Uterus (tissue), 4 donors: ENCODE data around the gene JARID2. TPM values are rescaled to one million over a fixed set of nuclear protein-coding genes. Genes with fewer than 3 reads are reported as not detected.

Experiments used
- DNase-seq, 2 donors: peaks; one replicate each; pipeline ENCODE4 v3.0.0-alpha.2; 2019 to 2020
- H3K27ac ChIP-seq, 2 donors: fragments of 200-600 bp; sonication (generic); 1 replicate in 1 of 2; 2 replicates in 1 of 2; pipeline ENCODE4 v1.5.1; 2016 to 2018
- H3K27me3 ChIP-seq, 2 donors: fragments of 200-600 bp; sonication (generic); one replicate each; pipeline ENCODE4 v1.5.1; 2018 to 2019; ENCODE audit warnings: control low read depth in 1 of 2
- H3K36me3 ChIP-seq, 2 donors: fragments of 200-600 bp; sonication (generic); one replicate each; pipeline ENCODE4 v1.5.1; 2019; ENCODE audit warnings: control low read depth in 1 of 2
- H3K4me1 ChIP-seq, 2 donors: fragments of 200-600 bp; sonication (generic); one replicate each; pipeline ENCODE4 v1.5.1; 2018 to 2019; ENCODE audit warnings: control low read depth in 1 of 2
- H3K4me3 ChIP-seq, 2 donors: fragments of 200-600 bp; sonication (generic); 1 replicate in 1 of 2; 2 replicates in 1 of 2; pipeline ENCODE4 v1.5.1; 2018 to 2019; ENCODE audit warnings: mild to moderate bottlenecking in 1 of 2
- H3K9me3 ChIP-seq, 2 donors: fragments of 200-600 bp; sonication (generic); one replicate each; pipeline ENCODE4 v1.5.1; 2019; ENCODE audit warnings: control low read depth in 1 of 2
- POLR2A ChIP-seq, 2 donors: fragments of 450-650 bp; IDR thresholded peaks; one replicate each; pipeline ENCODE4 v1.6.1; 2016; ENCODE audit warnings: antibody characterized with exemption in 2 of 2, mild to moderate bottlenecking in 1 of 2, moderate library complexity in 1 of 2
- intact Hi-C: fragments of 100-400 bp; cut with DNase I; formaldehyde crosslinking; loops from one replicate; pipeline ENCODE4 v1.15.1; 2023; ENCODE audit warnings: low total_unique reads
- total RNA-seq, 4 donors: library from RNA; depleted of rRNA in 3 of 4; stranded (reverse); fragments of >200 nt in 3 of 4; gene quantifications; one replicate each; pipeline versions ENCODE4 v1.1.0 to v1.2.4, GENCODE V29; 2014 to 2023
- TF ChIP-seq, protein P1 (sequence below), 4 experiments: fragments of 200-600 bp in 2 of 4; fragments of 450-650 bp in 2 of 4; sonication (generic) in 2 of 4; IDR thresholded peaks; one replicate each; pipeline ENCODE4 v1.5.1; 2016 to 2019; ENCODE audit warnings: antibody characterized with exemption in 4 of 4, mild to moderate bottlenecking in 2 of 4, moderate library complexity in 1 of 4
- donor health status: DM: yes; HTN: yes; CAD: no.

Gene JARID2
- total RNA-seq, 4 donors from 2014 or later, result 2.6 to 15.8 (median 8.0) TPM

DNA sequence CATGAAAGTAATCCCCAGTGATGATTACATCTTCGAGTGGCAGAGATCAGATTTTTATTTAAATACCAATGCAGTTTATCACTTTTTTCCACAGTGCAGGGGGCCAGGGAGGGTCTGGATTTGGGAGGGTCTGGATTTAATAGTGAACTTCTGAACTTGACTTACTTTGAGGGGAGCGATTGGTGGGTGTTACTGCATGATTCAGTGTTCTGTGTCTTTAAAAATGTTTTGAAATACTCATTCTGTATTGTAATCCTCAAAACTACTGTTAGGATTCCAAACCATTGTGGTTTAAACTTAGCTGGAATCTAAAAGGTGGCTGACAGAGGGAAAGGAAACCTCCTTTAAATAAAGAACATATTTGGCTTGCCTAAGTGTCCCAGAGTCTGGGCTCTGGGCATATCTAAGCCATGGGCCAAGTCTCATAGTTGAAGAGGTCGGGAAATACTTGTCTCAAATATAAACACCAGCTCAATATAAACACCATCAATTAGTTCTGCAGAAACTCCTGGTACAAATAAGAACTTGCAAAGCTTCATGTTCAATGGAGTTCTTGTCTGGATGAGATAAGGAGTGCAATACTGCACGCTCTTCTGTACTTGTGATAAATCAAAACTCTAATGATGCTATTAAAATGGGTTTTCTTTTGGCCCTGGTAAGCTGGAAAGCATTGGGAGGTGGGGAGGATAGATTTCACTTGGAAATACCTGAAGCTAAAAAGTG is 14.4 kb downstream of the JARID2 start:
- no peak overlapping the region for H3K4me3 ChIP-seq
- H3K27ac ChIP-seq, result no peak overlapping the region
- intact Hi-C loops, result no loop called here
- TF ChIP-seq, protein P1, sequence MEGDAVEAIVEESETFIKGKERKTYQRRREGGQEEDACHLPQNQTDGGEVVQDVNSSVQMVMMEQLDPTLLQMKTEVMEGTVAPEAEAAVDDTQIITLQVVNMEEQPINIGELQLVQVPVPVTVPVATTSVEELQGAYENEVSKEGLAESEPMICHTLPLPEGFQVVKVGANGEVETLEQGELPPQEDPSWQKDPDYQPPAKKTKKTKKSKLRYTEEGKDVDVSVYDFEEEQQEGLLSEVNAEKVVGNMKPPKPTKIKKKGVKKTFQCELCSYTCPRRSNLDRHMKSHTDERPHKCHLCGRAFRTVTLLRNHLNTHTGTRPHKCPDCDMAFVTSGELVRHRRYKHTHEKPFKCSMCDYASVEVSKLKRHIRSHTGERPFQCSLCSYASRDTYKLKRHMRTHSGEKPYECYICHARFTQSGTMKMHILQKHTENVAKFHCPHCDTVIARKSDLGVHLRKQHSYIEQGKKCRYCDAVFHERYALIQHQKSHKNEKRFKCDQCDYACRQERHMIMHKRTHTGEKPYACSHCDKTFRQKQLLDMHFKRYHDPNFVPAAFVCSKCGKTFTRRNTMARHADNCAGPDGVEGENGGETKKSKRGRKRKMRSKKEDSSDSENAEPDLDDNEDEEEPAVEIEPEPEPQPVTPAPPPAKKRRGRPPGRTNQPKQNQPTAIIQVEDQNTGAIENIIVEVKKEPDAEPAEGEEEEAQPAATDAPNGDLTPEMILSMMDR (IDR thresholded peaks at IDR 0.05), result no peak
- no peak for TF ChIP-seq POLR2A (IDR thresholded peaks at IDR 0.05)
- no peak for DNase-seq
- no peaks in the 10 kb centered on the region for H3K27me3 ChIP-seq
- H3K9me3 ChIP-seq, result no peaks in the 10 kb centered on the region
- no peaks in the 10 kb centered on the region for H3K36me3 ChIP-seq
- peaks cover 0 to 5% of the 10 kb centered on the region in 2 donors for H3K4me1 ChIP-seq

DNA sequence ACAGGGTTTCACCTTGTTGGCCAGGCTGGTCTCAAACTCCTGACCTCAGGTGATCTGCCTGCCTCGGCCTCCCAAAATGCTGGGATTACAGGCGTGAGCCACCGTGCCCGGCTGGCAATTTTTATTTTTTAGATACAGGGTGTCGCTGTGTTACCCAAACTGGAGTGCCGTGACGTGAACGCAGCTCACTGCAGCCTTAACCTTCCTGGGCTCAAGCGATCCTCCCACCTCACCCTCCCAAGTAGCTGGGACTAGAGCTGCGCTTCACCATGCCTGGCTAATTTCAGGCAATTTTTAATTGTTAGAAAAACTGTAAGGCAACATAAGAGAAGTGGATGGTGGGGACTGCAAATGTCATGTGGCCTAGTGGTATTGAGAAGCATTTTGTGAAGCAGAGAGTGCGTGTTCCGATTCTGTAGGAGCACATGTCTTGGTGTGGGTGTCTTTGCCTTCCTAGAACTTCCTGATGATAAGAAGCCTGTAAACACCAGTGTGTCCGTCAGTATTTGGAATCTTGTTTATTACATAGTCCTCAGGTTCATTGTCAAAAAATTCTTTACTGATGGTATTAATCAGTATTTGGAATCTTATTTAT is 18.0 kb downstream of the JARID2 start:
- intact Hi-C loops, result no loop called here
- no peak for TF ChIP-seq POLR2A (IDR thresholded peaks at IDR 0.05)
- TF ChIP-seq, protein P1 (IDR thresholded peaks at IDR 0.05), result no peak
- Histone ChIP-seq H3K4me1 (peaks cover 5 to 6% of the 10 kb centered on the region in 2 donors), H3K9me3 (no peaks in the 10 kb centered on the region), H3K36me3 (no peaks in the 10 kb centered on the region), H3K4me3 (no peak overlapping the region), H3K27ac (no peak overlapping the region), H3K27me3 (no peaks in the 10 kb centered on the region)
- no peak for DNase-seq

DNA sequence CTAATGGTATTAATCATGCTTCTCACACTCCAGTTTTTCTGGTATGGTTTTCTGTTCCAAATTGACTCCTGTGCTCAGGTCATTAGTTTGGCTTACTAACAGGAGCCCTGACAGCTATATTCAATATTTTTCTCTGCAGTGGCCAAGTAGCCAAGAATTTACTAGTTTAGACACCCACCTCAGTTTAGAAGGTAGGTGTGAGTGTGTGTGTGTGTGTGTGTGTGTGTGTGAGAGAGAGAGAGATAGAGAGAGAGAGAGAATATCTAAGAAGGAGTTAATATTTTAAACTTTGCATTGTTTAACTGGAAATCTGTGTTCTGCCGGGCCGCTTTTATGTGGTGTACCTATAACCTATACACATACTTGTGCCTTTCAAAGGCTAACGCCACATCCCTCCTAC is 18.5 kb downstream of the JARID2 start:
- no peaks in the 10 kb centered on the region for H3K9me3 ChIP-seq
- H3K36me3 ChIP-seq, result no peaks in the 10 kb centered on the region
- H3K4me1 ChIP-seq, result peaks cover 5 to 6% of the 10 kb centered on the region in 2 donors
- intact Hi-C loops, result no loop called here
- no peak overlapping the region for H3K4me3 ChIP-seq
- H3K27ac ChIP-seq, result no peak overlapping the region
- DNase-seq, result no peak
- TF ChIP-seq POLR2A (IDR thresholded peaks at IDR 0.05), result no peak
- TF ChIP-seq, protein P1 (IDR thresholded peaks at IDR 0.05), result no peak
- H3K27me3 ChIP-seq, result no peaks in the 10 kb centered on the region

DNA sequence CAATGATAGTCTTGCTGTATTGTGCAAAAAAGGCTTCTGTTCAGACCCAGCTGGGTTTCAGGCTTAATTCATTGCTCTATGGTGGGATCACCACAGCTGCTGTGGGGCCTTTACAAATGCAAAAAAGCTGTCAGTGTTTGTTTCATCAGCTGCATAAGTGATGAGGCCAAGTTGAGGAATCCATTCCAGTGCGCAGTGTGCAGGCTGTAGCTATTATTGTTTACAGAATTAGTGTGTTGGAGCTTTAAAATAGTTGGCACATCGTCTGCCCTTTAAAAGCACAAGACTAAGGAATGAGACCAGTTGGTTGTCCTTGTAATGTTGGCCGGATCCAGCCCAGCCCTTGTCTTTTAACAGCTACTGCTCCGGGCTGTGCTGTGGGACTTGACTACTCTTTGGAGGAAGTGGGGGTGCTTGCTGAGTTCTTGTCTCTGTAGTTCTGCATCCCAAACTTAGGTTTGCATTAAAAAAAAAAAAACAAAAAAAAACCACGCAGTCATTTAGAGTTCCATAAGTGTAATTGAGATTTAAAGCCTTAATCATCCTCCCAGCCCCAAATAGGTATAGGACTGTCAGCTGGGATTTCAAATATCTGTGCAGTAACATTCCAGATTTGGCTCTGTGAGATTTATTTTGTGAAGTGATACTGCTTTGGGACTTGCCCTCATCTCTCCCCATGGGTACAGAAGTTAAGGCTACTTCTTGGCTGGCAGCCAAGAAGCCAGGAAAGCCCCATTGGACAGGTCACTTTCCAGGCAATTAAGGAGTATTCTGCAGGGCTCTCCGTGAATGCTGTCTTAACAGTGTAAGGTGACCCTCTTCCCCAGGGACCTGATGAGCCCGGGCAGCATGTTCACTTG is 19.3 kb downstream of the JARID2 start:
- no peaks in the 10 kb centered on the region for H3K27me3 ChIP-seq
- peaks cover 0 to 6% of the 10 kb centered on the region in 2 donors for H3K4me1 ChIP-seq
- H3K27ac ChIP-seq, result no peak overlapping the region
- no peaks in the 10 kb centered on the region for H3K36me3 ChIP-seq
- no peak overlapping the region for H3K4me3 ChIP-seq
- no peak for TF ChIP-seq POLR2A (IDR thresholded peaks at IDR 0.05)
- TF ChIP-seq, protein P1 (IDR thresholded peaks at IDR 0.05), result no peak
- no peaks in the 10 kb centered on the region for H3K9me3 ChIP-seq
- DNase-seq, result no peak
- intact Hi-C loops, result no loop called here
